Neural cell (in vitro differentiated cells): ENCODE data around the gene GSG1L. TPM values are rescaled to one million over a fixed set of nuclear protein-coding genes. Genes with fewer than 3 reads are reported as not detected.

Experiments used
- H2AFZ ChIP-seq: fragments of 200-600, 300-800 bp; sonication (generic), shearing (Covaris generic); 2 replicates; pipeline ENCODE4 v1.6.0; 2014; ENCODE audit warnings: low read depth, mild to moderate bottlenecking, antibody characterized with exemption, low read length, moderate library complexity
- H3F3A ChIP-seq: fragments of 200-600 bp; shearing (Covaris generic); 2 replicates; pipeline ENCODE4 v1.6.1; 2016; ENCODE audit warnings: mild to moderate bottlenecking, moderate library complexity, mixed read lengths, antibody characterized with exemption, low read length; ENCODE audit not compliant: insufficient read depth, poor library complexity, severe bottlenecking
- H3K27ac ChIP-seq: fragments of 200-600, 300-800 bp; sonication (generic), shearing (Covaris generic); 2 replicates; pipeline ENCODE4 v1.5.1; 2014; ENCODE audit warnings: mild to moderate bottlenecking, low read length, moderate library complexity
- H3K27me3 ChIP-seq: fragments of 300-800, 200-600 bp; sonication (generic), shearing (Covaris generic); 2 replicates; pipeline ENCODE4 v1.6.0; 2014; ENCODE audit warnings: mild to moderate bottlenecking, low read depth, low read length, moderate library complexity; ENCODE audit not compliant: insufficient read depth
- H3K36me3 ChIP-seq: fragments of 300-800, 200-600 bp; sonication (generic), shearing (Covaris generic); 2 replicates; pipeline ENCODE4 v1.5.1; 2014; ENCODE audit warnings: mild to moderate bottlenecking, antibody characterized with exemption, low read length, moderate library complexity; ENCODE audit not compliant: insufficient read depth
- H3K4me2 ChIP-seq: fragments of 300-800, 200-600 bp; sonication (generic), shearing (Covaris generic); 2 replicates; pipeline ENCODE4 v1.6.0; 2014; ENCODE audit warnings: mild to moderate bottlenecking, low read length
- H3K4me3 ChIP-seq: fragments of 300-800, 200-600 bp; sonication (generic), shearing (Covaris generic); 2 replicates; pipeline ENCODE4 v1.5.1; 2014; ENCODE audit warnings: mild to moderate bottlenecking, low read length, moderate library complexity
- H3K79me2 ChIP-seq: fragments of 200-600 bp; shearing (Covaris generic); replicated peaks from 2 replicates; pipeline ENCODE4 v1.6.0; 2014; ENCODE audit warnings: mild to moderate bottlenecking, low read length, moderate library complexity; ENCODE audit not compliant: insufficient read depth
- H3K9ac ChIP-seq: fragments of 300-800, 200-600 bp; sonication (generic), shearing (Covaris generic); 2 replicates; pipeline ENCODE4 v1.6.1; 2016; ENCODE audit warnings: mild to moderate bottlenecking, low read length, mixed read lengths
- H3K9me2 ChIP-seq: fragments of 200-600 bp; shearing (Covaris generic); 2 replicates; pipeline ENCODE4 v1.6.1; 2016; ENCODE audit warnings: mild to moderate bottlenecking, low read length, mixed read lengths; ENCODE audit not compliant: insufficient read depth
- H3K9me3 ChIP-seq: fragments of 200-600, 300-800 bp; sonication (generic), shearing (Covaris generic); 2 replicates; pipeline ENCODE4 v1.6.1; 2016; ENCODE audit warnings: mild to moderate bottlenecking, mixed run types, low read length, moderate library complexity, mixed read lengths
- H4K20me1 ChIP-seq: fragments of 200-600 bp; shearing (Covaris generic); 2 replicates; pipeline ENCODE4 v1.6.1; 2016; ENCODE audit warnings: mild to moderate bottlenecking, mixed run types; ENCODE audit not compliant: insufficient read depth
- CTCF ChIP-seq: fragments of 450-650 bp; IDR thresholded peaks from 2 replicates; pipeline ENCODE4 v1.5.1; 2014; ENCODE audit warnings: antibody characterized with exemption, mild to moderate bottlenecking, moderate library complexity; ENCODE audit not compliant: poor library complexity, severe bottlenecking
- EP300 ChIP-seq: fragments of 450-650 bp; conservative IDR thresholded peaks from 2 replicates; pipeline ENCODE4 v1.6.1; 2014; ENCODE audit warnings: antibody characterized with exemption, mild to moderate bottlenecking, moderate library complexity; ENCODE audit not compliant: poor library complexity, severe bottlenecking
- EZH2 ChIP-seq: fragments of 200-600, 300-800 bp; shearing (Covaris generic), sonication (generic); IDR thresholded peaks from 2 replicates; pipeline ENCODE4 v1.6.1; 2014; ENCODE audit warnings: antibody characterized with exemption, low read length, borderline replicate concordance, mild to moderate bottlenecking; ENCODE audit not compliant: insufficient read depth, poor library complexity, severe bottlenecking
- MXI1 ChIP-seq: fragments of 450-650 bp; conservative IDR thresholded peaks from 2 replicates; pipeline ENCODE4 v1.6.1; 2014; ENCODE audit warnings: antibody characterized with exemption, mild to moderate bottlenecking; ENCODE audit not compliant: poor library complexity, severe bottlenecking
- RAD21 ChIP-seq: fragments of 450-650 bp; conservative IDR thresholded peaks from 2 replicates; pipeline ENCODE4 v1.6.1; 2014; ENCODE audit warnings: antibody characterized with exemption, mild to moderate bottlenecking, moderate library complexity
- REST ChIP-seq: IDR thresholded peaks from 2 replicates; pipeline ENCODE4 v1.6.1; 2012; ENCODE audit warnings: borderline replicate concordance
- SMC3 ChIP-seq: fragments of 450-650 bp; conservative IDR thresholded peaks from 2 replicates; pipeline ENCODE4 v1.6.1; 2014; ENCODE audit warnings: antibody characterized with exemption, mild to moderate bottlenecking, moderate library complexity; ENCODE audit not compliant: poor library complexity
- TAF1 ChIP-seq: IDR thresholded peaks from 2 replicates; pipeline ENCODE4 v1.6.1; 2012; ENCODE audit warnings: low read depth
- polyA plus RNA-seq: library from polyadenylated mRNA; depleted of rRNA; stranded (reverse); fragments of >200 nt; gene quantifications from 2 replicates; pipeline ENCODE4 v1.2.3, GENCODE V29; 2014

The GSG1L gene
- polyA plus RNA-seq, 1 donor from 2014 or later = 0.85 TPM

- Histone ChIP-seq H3K4me3 (no peak overlapping the region), H2AFZ (no peak overlapping the region), H3K79me2 (no peaks in the 10 kb centered on the region), H3F3A (no peaks in the 10 kb centered on the region), H3K9me3 (no peaks in the 10 kb centered on the region), H3K27ac (no peak overlapping the region), H3K36me3 (no peaks in the 10 kb centered on the region), H3K27me3 (no peaks in the 10 kb centered on the region), H3K9ac (no peak overlapping the region), H3K9me2 (no peaks in the 10 kb centered on the region), H3K4me2 (no peak overlapping the region), H4K20me1 (no peaks in the 10 kb centered on the region)
- TF ChIP-seq CTCF = no peak
- no peak for TF ChIP-seq MXI1
- no peak for TF ChIP-seq RAD21
- TF ChIP-seq REST = no peak
- TF ChIP-seq EP300 = no peak
- TF ChIP-seq EZH2 = no peak
These were observed 233.5 kb downstream of the GSG1L start for GRCh38 chr16:27829975-27830374.

GRCh38 chr16:27828671-27829070, 234.8 kb downstream of the GSG1L start:
- Histone ChIP-seq H3K4me3 (no peak overlapping the region), H3F3A (no peaks in the 10 kb centered on the region), H3K9me3 (no peaks in the 10 kb centered on the region), H3K36me3 (no peaks in the 10 kb centered on the region), H4K20me1 (no peaks in the 10 kb centered on the region), H3K9me2 (no peaks in the 10 kb centered on the region), H3K27me3 (no peaks in the 10 kb centered on the region), H2AFZ (no peak overlapping the region), H3K9ac (no peak overlapping the region), H3K79me2 (no peaks in the 10 kb centered on the region), H3K27ac (no peak overlapping the region), H3K4me2 (no peak overlapping the region)
- no peak for TF ChIP-seq RAD21
- no peak for TF ChIP-seq SMC3
- TF ChIP-seq CTCF = no peak
- no peak for TF ChIP-seq MXI1
- TF ChIP-seq REST = no peak
- no peak for TF ChIP-seq EZH2
- TF ChIP-seq TAF1 = no peak
